Keratinocyte (primary cell): Measurements from ENCODE around the gene TTK. TPM values are rescaled to one million over a fixed set of nuclear protein-coding genes. Genes with fewer than 3 reads are reported as not detected.

Experiments
- DNase-seq: peaks from one replicate; pipeline ENCODE4 v3.0.0-alpha.2; 2011; ENCODE audit warnings: low read depth, missing footprints, low spot score
- FAIRE-seq: peaks from 2 replicates; lab custom pipeline; 2011; peaks lifted over from hg19 to GRCh38; lab: Jason Lieb, UNC
- H2AFZ ChIP-seq: 2 replicates; pipeline ENCODE4 v1.6.0; 2012; ENCODE audit warnings: low read length, control low read depth, inconsistent platforms; ENCODE audit not compliant: control insufficient read depth
- H3K27ac ChIP-seq: 2 replicates; pipeline ENCODE4 v1.5.1; 2011; ENCODE audit warnings: low read length; ENCODE audit not compliant: control insufficient read depth, insufficient read depth
- H3K27me3 ChIP-seq: 3 replicates; pipeline ENCODE4 v1.6.0; 2011; ENCODE audit warnings: low read length; ENCODE audit not compliant: control insufficient read depth, insufficient read depth; ENCODE audit errors: extremely low read depth
- H3K36me3 ChIP-seq, 2 experiments: 2 replicates in 1 of 2; 3 replicates in 1 of 2; pipeline ENCODE4 v1.5.1; 2011; ENCODE audit warnings: low read length in 2 of 2, mild to moderate bottlenecking in 1 of 2; ENCODE audit not compliant: control insufficient read depth in 2 of 2, insufficient read depth in 2 of 2; ENCODE audit errors: extremely low read depth in 1 of 2
- H3K4me1 ChIP-seq: 3 replicates; pipeline ENCODE4 v1.5.1; 2011; ENCODE audit warnings: low read length; ENCODE audit not compliant: control insufficient read depth, insufficient read depth; ENCODE audit errors: extremely low read depth
- H3K4me2 ChIP-seq: 3 replicates; pipeline ENCODE4 v1.6.0; 2011; ENCODE audit warnings: low read depth, low read length; ENCODE audit not compliant: control insufficient read depth, insufficient read depth; ENCODE audit errors: extremely low read depth
- H3K4me3 ChIP-seq, 3 experiments: fragments of 200-600 bp in 1 of 3; sonication (generic) in 1 of 3; 2 replicates in 2 of 3; 3 replicates in 1 of 3; pipeline ENCODE4 v1.5.1; 2011 to 2016; ENCODE audit warnings: low read length in 3 of 3, mild to moderate bottlenecking in 3 of 3, control low read depth in 2 of 3, inconsistent platforms in 1 of 3, low read depth in 1 of 3, mixed read lengths in 1 of 3, mixed run types in 1 of 3, moderate library complexity in 1 of 3; ENCODE audit not compliant: control insufficient read depth in 2 of 3, insufficient read depth in 2 of 3; ENCODE audit errors: extremely low read depth in 1 of 3
- H3K79me2 ChIP-seq: 2 replicates; pipeline ENCODE4 v1.6.0; 2012; ENCODE audit warnings: low read length; ENCODE audit not compliant: control insufficient read depth, insufficient read depth
- H3K9ac ChIP-seq: 3 replicates; pipeline ENCODE4 v1.6.0; 2011; ENCODE audit warnings: low read length; ENCODE audit not compliant: control insufficient read depth, insufficient read depth; ENCODE audit errors: extremely low read depth
- H3K9me1 ChIP-seq: 3 replicates; pipeline ENCODE4 v1.6.0; 2011; ENCODE audit warnings: low read length; ENCODE audit not compliant: control insufficient read depth, insufficient read depth; ENCODE audit errors: extremely low read depth
- H3K9me3 ChIP-seq: 2 replicates; pipeline ENCODE4 v1.5.1; 2012; ENCODE audit warnings: low read depth, low read length; ENCODE audit not compliant: control insufficient read depth
- H4K20me1 ChIP-seq: 3 replicates; pipeline ENCODE4 v1.6.0; 2011; ENCODE audit warnings: low read length; ENCODE audit not compliant: control insufficient read depth, insufficient read depth; ENCODE audit errors: extremely low read depth
- EZH2 ChIP-seq: IDR thresholded peaks from one replicate; pipeline ENCODE4 v1.6.1; 2012; ENCODE audit warnings: inconsistent platforms, mild to moderate bottlenecking, low read length, moderate library complexity
- dilution Hi-C: fragments of 300-500 bp; cut with MboI; formaldehyde crosslinking; loops from one replicate; pipeline ENCODE4 v1.7.0; 2020; ENCODE audit warnings: low sequenced_read_pairs; ENCODE audit not compliant: extremely low pct_ligation_motif_present
- polyA plus RNA-seq, 5 experiments: library from polyadenylated mRNA; depleted of rRNA in 3 of 5; stranded (reverse) in 3 of 5; stranded (forward) in 1 of 5; unstranded in 1 of 5; fragments of >200 nt; gene quantifications; 1 replicate in 1 of 5; 2 replicates in 3 of 5; 3 replicates in 1 of 5; pipeline versions ENCODE4 v1.2.1 to v1.2.3, GENCODE V29; 2011 to 2012; ENCODE audit warnings: missing spikeins in 2 of 5, low read depth in 1 of 5, low replicate concordance in 1 of 5
- TF ChIP-seq, protein P1 (sequence below), 3 experiments: IDR thresholded peaks in 1 of 3; conservative IDR thresholded peaks in 1 of 3; optimal IDR thresholded peaks in 1 of 3; 2 replicates in 2 of 3; 3 replicates in 1 of 3; pipeline versions ENCODE3 to v1.5.1; 2011; ENCODE audit warnings: low read length in 3 of 3, mild to moderate bottlenecking in 3 of 3, moderate library complexity in 2 of 3, control low read depth in 1 of 3, inconsistent platforms in 1 of 3; ENCODE audit not compliant: insufficient read depth in 2 of 3; ENCODE audit errors: extremely low read depth in 1 of 3

Gene TTK
- polyA plus RNA-seq, 1 donor (not counting 4 experiments of a cell fraction or from before 2014, with no cell fraction given): 15.3 TPM

- Histone ChIP-seq H3K4me1 (no peaks in the 10 kb centered on the region), H3K9me3 (no peaks in the 10 kb centered on the region), H3K9me1 (no peaks in the 10 kb centered on the region), H3K27ac (no peak overlapping the region), H4K20me1 (no peaks in the 10 kb centered on the region), H3K27me3 (no peaks in the 10 kb centered on the region), H2AFZ (no peak overlapping the region), H3K36me3 (no peaks in the 10 kb centered on the region), H3K79me2 (no peaks in the 10 kb centered on the region), H3K4me3 (no peak overlapping the region), H3K9ac (no peak overlapping the region), H3K4me2 (no peak overlapping the region)
- FAIRE-seq (no peak), DNase-seq (no peak)
- dilution Hi-C loops: no loop called here
- TF ChIP-seq EZH2: no peak
- TF ChIP-seq, protein P1, sequence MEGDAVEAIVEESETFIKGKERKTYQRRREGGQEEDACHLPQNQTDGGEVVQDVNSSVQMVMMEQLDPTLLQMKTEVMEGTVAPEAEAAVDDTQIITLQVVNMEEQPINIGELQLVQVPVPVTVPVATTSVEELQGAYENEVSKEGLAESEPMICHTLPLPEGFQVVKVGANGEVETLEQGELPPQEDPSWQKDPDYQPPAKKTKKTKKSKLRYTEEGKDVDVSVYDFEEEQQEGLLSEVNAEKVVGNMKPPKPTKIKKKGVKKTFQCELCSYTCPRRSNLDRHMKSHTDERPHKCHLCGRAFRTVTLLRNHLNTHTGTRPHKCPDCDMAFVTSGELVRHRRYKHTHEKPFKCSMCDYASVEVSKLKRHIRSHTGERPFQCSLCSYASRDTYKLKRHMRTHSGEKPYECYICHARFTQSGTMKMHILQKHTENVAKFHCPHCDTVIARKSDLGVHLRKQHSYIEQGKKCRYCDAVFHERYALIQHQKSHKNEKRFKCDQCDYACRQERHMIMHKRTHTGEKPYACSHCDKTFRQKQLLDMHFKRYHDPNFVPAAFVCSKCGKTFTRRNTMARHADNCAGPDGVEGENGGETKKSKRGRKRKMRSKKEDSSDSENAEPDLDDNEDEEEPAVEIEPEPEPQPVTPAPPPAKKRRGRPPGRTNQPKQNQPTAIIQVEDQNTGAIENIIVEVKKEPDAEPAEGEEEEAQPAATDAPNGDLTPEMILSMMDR (optimal IDR thresholded peaks at IDR 0.05 in 1 of 3, IDR thresholded peaks at IDR 0.05 in 1 of 3, conservative IDR thresholded peaks at IDR 0.05 in 1 of 3; ENCODE audit: extremely low read depth in 1 of 3, insufficient read depth in 2 of 3, low read length in 3 of 3): no peak
Measured at GRCh38 chr6:79993012-79993910, 11.2 kb upstream of the TTK start.

GRCh38 chr6:79993911-79994309 lies 10.5 kb upstream of the TTK start:
- H3K9me1 ChIP-seq: no peaks in the 10 kb centered on the region
- H3K4me3 ChIP-seq: no peak overlapping the region
- H3K36me3 ChIP-seq: no peaks in the 10 kb centered on the region
- H3K27ac ChIP-seq: no peak overlapping the region
- H3K79me2 ChIP-seq: no peaks in the 10 kb centered on the region
- H4K20me1 ChIP-seq: no peaks in the 10 kb centered on the region
- dilution Hi-C loops: no loop called here
- H3K4me1 ChIP-seq: no peaks in the 10 kb centered on the region
- TF ChIP-seq, protein P1 (optimal IDR thresholded peaks at IDR 0.05 in 1 of 3, IDR thresholded peaks at IDR 0.05 in 1 of 3, conservative IDR thresholded peaks at IDR 0.05 in 1 of 3; ENCODE audit: extremely low read depth in 1 of 3, insufficient read depth in 2 of 3, low read length in 3 of 3): no peak
- no peak for TF ChIP-seq EZH2
- no peaks in the 10 kb centered on the region for H3K9me3 ChIP-seq
- H2AFZ ChIP-seq: no peak overlapping the region
- H3K27me3 ChIP-seq: no peaks in the 10 kb centered on the region
- H3K9ac ChIP-seq: no peak overlapping the region
- DNase-seq (no peak), FAIRE-seq (no peak)
- no peak overlapping the region for H3K4me2 ChIP-seq
